ENCODE results near the gene OR11A1. TPM values are rescaled to one million over a fixed set of nuclear protein-coding genes. Genes with fewer than 3 reads are reported as not detected.

The OR11A1 gene
- total RNA-seq, 1 experiment from 2014 or later = not detected

GRCh38 chr6:29388533-29388932 is 68.3 kb downstream of the OR11A1 start:
- intact Hi-C loops (cut with micrococcal nuclease; ENCODE audit: unreplicated experiment) = no loop called here
- no peak overlapping the region for H3K27ac ChIP-seq (ENCODE audit: low read depth, low read length, poor library complexity, severe bottlenecking)
- no peaks in the 10 kb centered on the region for H3K4me1 ChIP-seq (ENCODE audit: insufficient read depth, low read length, poor library complexity, severe bottlenecking)
- DNase-seq (ENCODE audit: low spot score) = no peak
- POLR2A ChIA-PET (ENCODE audit: low non-redundant PET) = no interaction called here
- no peaks in the 10 kb centered on the region for H3K9me3 ChIP-seq (ENCODE audit: low read depth, low read length, poor library complexity, severe bottlenecking)
- H3K36me3 ChIP-seq (ENCODE audit: insufficient read depth, low read length, poor library complexity, severe bottlenecking) = no peaks in the 10 kb centered on the region
- CTCF ChIA-PET = no interaction called here
- no peak overlapping the region for H3K4me3 ChIP-seq (ENCODE audit: low read depth, low read length, poor library complexity, severe bottlenecking)
- BruUV-seq (replicated peaks) = no TSS peak
- no peak for TF ChIP-seq CTCF (conservative IDR thresholded peaks at IDR 0.05; ENCODE audit: low read depth, low read length)
- TF ChIP-seq EZH2 (IDR thresholded peaks at IDR 0.05; ENCODE audit: borderline replicate concordance, low read depth, low read length, poor library complexity, severe bottlenecking) = no peak
- H3K27me3 ChIP-seq (replicated peaks; ENCODE audit: insufficient read depth, low read depth, low read length, poor library complexity) = peaks cover 22% of the 10 kb centered on the region

GRCh38 chr6:29376003-29376402 is 80.9 kb downstream of the OR11A1 start:
- intact Hi-C loops (cut with micrococcal nuclease; ENCODE audit: unreplicated experiment) = loop anchor here (5.0 kb wide), 1 partner anchor 211 kb away; the partner anchor contains the start of gene OR2H2
- no TSS peak for BruUV-seq (replicated peaks)
- H3K36me3 ChIP-seq (ENCODE audit: insufficient read depth, low read length, poor library complexity, severe bottlenecking) = no peaks in the 10 kb centered on the region
- CTCF ChIA-PET = interaction anchor here (0.6 kb wide), 1 partner anchor 257 kb away, joined by 3 read pairs; the partner anchor contains the start of gene GABBR1
- H3K27me3 ChIP-seq (replicated peaks; ENCODE audit: insufficient read depth, low read depth, low read length, poor library complexity) = peaks cover 15% of the 10 kb centered on the region
- no peak; the same call in 1 of the 2 replicates for TF ChIP-seq CTCF (conservative IDR thresholded peaks at IDR 0.05; ENCODE audit: low read depth, low read length)
- no peak for TF ChIP-seq EZH2 (IDR thresholded peaks at IDR 0.05; ENCODE audit: borderline replicate concordance, low read depth, low read length, poor library complexity, severe bottlenecking)
- no peaks in the 10 kb centered on the region for H3K9me3 ChIP-seq (ENCODE audit: low read depth, low read length, poor library complexity, severe bottlenecking)
- H3K27ac ChIP-seq (ENCODE audit: low read depth, low read length, poor library complexity, severe bottlenecking) = no peak overlapping the region
- peak; percentile 19 for DNase-seq (ENCODE audit: low spot score)
- no peak overlapping the region for H3K4me3 ChIP-seq (ENCODE audit: low read depth, low read length, poor library complexity, severe bottlenecking)
- H3K4me1 ChIP-seq (ENCODE audit: insufficient read depth, low read length, poor library complexity, severe bottlenecking) = no peaks in the 10 kb centered on the region
- POLR2A ChIA-PET (ENCODE audit: low non-redundant PET) = no interaction called here

Other genes with a start within 250 kb of the OR11A1 start
- not detected in 2 replicates for gene OR14J1, start 155.4 kb downstream of the OR11A1 start, total RNA-seq (2021)
- not detected in 2 replicates for gene OR5V1, start 88.2 kb downstream of the OR11A1 start, total RNA-seq (2021)
- gene OR12D3, start 81.8 kb downstream of the OR11A1 start, total RNA-seq (2021) = not detected in 2 replicates
- gene OR12D2, start 61.4 kb downstream of the OR11A1 start, total RNA-seq (2021) = not detected in 2 replicates
- not detected in 2 replicates for gene OR12D1, start 42.1 kb downstream of the OR11A1 start, total RNA-seq (2021)
- not detected in 2 replicates for gene OR10C1, start 17.8 kb downstream of the OR11A1 start, total RNA-seq (2021)
- gene OR2H1, start 84 bp upstream of the OR11A1 start, total RNA-seq (2021) = not detected in 2 replicates
- not detected in 2 replicates for gene MAS1L, start 30.9 kb upstream of the OR11A1 start, total RNA-seq (2021)
- not detected in 2 replicates for gene UBD, start 102.7 kb upstream of the OR11A1 start, total RNA-seq (2021)
- not detected in 2 replicates for gene OR2H2, start 128.1 kb upstream of the OR11A1 start, total RNA-seq (2021)
- 72.4 and 81.3 TPM in 2 replicates for gene GABBR1, start 176.1 kb upstream of the OR11A1 start, total RNA-seq (2021)
- gene MOG, start 200.0 kb upstream of the OR11A1 start, total RNA-seq (2021) = not detected in 2 replicates
- not detected in 2 replicates for gene ZFP57, start 224.1 kb upstream of the OR11A1 start, total RNA-seq (2021)